Central memory CD4-positive, alpha-beta T cell (primary cell): ENCODE data around the gene WWP2.
A peak's percentile ranks its signal among the peaks of the same experiment; 100 is the strongest.
"Not testable (repeated sequence)": the region's sequence is repeated elsewhere in the genome, so short reads cannot be mapped to it uniquely, and the experiment has no call there.

Source experiments
- DNase-seq: peaks from one replicate; pipeline ENCODE4 v3.0.0; 2022

Gene WWP2

DNA sequence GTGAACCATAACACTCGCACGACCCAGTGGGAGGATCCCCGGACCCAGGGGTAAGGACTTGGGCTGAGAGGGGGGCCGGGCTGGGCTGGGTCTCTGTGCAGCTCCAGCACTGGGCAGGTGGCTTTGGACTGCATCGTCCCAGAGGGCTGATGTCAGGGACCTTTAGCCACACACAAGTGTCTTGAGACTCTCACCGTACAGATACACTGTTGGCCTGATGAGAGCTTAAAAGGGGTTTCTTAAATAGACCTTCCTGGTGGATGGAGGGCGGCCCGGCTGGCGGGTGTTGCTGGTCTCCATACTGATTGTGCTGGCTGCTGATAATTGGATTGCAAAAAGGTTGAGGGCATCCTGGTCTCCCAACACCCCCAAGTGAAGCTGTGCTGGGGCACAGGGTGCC, 167.3 kb downstream of the WWP2 start:
- no peak for DNase-seq

GRCh38 chr16:69930117-69930776, 168.1 kb downstream of the WWP2 start:
- peak; percentile 26 for DNase-seq

GRCh38 chr16:69931631-69932030, 169.5 kb downstream of the WWP2 start:
- DNase-seq, result no peak

- DNase-seq, result no peak
These were observed 170.1 kb downstream of the WWP2 start for GRCh38 chr16:69932228-69932627.

GRCh38 chr16:69932691-69933392, 170.7 kb downstream of the WWP2 start:
- DNase-seq, result no peak

GRCh38 chr16:69934044-69934443, 171.9 kb downstream of the WWP2 start:
- DNase-seq, result no peak

GRCh38 chr16:69934751-69935150, 172.6 kb downstream of the WWP2 start:
- no peak for DNase-seq

- DNase-seq, result no peak
These were observed 173.2 kb downstream of the WWP2 start for GRCh38 chr16:69935278-69935711.

- DNase-seq, result no peak
These were observed 173.6 kb downstream of the WWP2 start for GRCh38 chr16:69935740-69936139.

GRCh38 chr16:69936252-69936651, 174.1 kb downstream of the WWP2 start:
- DNase-seq, result no peak

DNA sequence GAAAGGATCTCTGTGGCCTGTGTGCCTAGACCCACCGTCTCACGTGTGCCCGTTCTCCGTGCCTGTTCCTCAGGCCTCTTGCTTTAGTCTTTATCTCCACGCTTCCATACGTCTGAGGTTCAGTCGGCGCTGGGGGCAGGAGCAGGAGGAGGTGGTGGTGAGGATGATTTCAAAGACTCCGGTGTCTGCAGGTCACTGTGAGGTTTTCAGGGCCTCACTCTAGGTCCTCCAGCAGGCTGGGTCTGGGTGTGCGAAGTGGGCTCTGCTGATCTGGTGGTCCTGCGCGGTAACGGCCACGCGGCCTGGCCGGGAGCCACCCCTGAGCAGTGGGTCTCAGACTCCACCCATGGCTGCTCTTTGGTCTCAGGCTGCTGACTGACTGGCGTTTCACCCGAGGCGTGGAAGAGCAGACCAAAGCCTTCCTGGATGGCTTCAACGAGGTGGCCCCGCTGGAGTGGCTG, 174.6 kb downstream of the WWP2 start:
- DNase-seq, result no peak

- DNase-seq, result no peak
These were observed 175.4 kb downstream of the WWP2 start for GRCh38 chr16:69937465-69937951.

DNA sequence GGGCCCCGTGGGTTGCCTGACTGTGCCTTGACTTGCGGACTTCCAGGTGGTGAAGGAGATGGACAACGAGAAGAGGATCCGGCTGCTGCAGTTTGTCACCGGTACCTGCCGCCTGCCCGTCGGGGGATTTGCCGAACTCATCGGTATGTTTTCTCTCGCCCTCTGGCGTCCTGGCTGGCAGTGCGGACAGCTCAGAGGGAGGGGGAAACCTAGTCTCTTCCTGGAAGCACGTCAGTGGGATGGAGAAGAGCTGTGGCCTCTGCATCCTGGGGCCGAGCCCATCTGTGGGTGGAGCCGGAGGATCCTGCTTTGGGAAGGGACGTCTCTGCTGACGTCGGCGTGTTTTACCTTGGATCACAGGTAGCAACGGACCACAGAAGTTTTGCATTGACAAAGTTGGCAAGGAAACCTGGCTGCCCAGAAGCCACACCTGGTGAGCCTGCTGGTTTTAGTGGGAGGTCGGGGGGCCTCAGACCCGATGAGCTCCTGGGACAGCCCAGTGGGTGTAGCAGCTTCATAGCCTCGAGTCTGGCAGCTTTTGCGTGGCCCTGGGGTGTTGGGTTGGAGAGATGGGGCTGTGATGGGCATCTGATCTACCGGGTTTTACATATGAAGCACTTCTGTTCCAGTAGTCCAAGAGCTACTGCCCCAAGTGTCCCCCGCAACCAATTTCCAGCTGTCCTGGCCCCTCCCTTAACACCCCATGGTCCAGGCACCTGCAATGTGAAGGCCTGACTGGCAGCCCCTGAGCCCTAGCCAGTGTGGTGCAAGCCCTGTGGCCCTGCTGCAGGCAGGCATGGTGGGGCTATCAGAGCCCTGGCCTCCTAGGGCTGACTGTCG, 177.1 kb downstream of the WWP2 start:
- DNase-seq, result no peak

- DNase-seq, result no peak
These were observed 177.9 kb downstream of the WWP2 start for GRCh38 chr16:69939821-69940585.

GRCh38 chr16:69940676-69941075, 178.5 kb downstream of the WWP2 start:
- no peak for DNase-seq

- DNase-seq, result no peak
These were observed 179.3 kb downstream of the WWP2 start for GRCh38 chr16:69941251-69942098.

- no peak for DNase-seq
These were observed 180.0 kb downstream of the WWP2 start for GRCh38 chr16:69942099-69942491.

- no peak for DNase-seq
These were observed 180.6 kb downstream of the WWP2 start for GRCh38 chr16:69942627-69943170.

DNA sequence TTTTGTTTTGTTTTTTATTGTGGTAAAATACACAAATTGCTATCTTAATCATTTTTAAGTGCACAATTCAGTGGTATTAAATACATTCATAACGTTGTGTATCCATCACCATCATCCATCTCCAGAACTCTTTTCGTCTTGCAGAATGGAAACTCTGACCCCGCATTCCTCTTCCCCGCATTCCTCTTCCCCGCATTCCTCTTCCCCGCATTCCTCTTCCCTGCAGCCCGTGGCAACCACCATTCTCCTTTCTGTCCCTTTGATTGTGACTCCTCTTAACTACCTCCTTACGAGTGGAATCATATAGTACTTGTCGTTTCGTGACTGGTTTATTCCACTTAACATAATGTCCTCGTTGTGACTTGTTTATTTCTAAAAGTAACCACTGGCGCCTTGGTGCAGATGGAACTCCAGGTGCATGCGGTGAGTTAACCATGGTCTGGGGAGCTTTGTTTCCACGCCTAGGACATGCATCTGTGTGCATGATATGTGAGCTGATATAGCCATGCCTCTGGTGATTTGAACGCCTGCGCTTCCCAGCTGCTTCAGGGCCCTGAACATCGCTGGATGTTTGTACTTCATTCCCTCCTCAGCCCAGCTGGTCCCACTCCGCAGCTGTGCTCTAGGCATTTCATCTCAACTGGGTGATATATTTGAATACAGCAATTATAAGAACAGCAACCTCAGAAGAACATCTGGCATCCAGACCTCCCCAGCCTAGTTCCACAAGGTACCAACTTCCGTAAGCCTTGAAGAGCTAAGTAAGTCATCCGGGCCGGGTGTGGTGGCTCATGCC, 181.3 kb downstream of the WWP2 start:
- not testable (repeated sequence) for DNase-seq

- not testable (repeated sequence) for DNase-seq
These were observed 188.3 kb downstream of the WWP2 start for GRCh38 chr16:69950411-69950810.
